Calu3 (cell line): ENCODE data around the gene RAB39A. TPM values are rescaled to one million over a fixed set of nuclear protein-coding genes. Genes with fewer than 3 reads are reported as not detected.

Experiments
- BruUV-seq: library from RNA; stranded (reverse); fragments of 400-500 nt; replicated peaks from 2 replicates; lab custom pipeline; 2021; lab: Mats Ljungman, UMichigan
- CTCF ChIA-PET: fragments of 300-600 bp; sonication (Branson Sonifier 250); formaldehyde crosslinking; loops from one replicate; lab custom pipeline; 2022; ENCODE audit warnings: antibody characterized with exemption; lab: Charles Lee
- DNase-seq: peaks from one replicate; pipeline ENCODE4 v3.0.0; 2022
- H3K27ac Mint-ChIP-seq: one replicate; pipeline ENCODE4 v1.8.0; 2022; ENCODE audit warnings: mixed read lengths; ENCODE audit not compliant: unreplicated experiment
- H3K27me3 Mint-ChIP-seq: one replicate; pipeline ENCODE4 v1.8.0; 2022; ENCODE audit warnings: mixed read lengths; ENCODE audit not compliant: unreplicated experiment
- H3K36me3 Mint-ChIP-seq: one replicate; pipeline ENCODE4 v1.8.0; 2022; ENCODE audit warnings: mild to moderate bottlenecking, moderate library complexity, mixed read lengths; ENCODE audit not compliant: insufficient read depth, unreplicated experiment
- H3K4me1 Mint-ChIP-seq: one replicate; pipeline ENCODE4 v1.8.0; 2022; ENCODE audit warnings: mild to moderate bottlenecking, low read depth, mixed read lengths; ENCODE audit not compliant: unreplicated experiment
- H3K4me3 Mint-ChIP-seq: one replicate; pipeline ENCODE4 v1.8.0; 2022; ENCODE audit warnings: mild to moderate bottlenecking, low read depth, moderate library complexity, mixed read lengths; ENCODE audit not compliant: unreplicated experiment
- H3K9me3 Mint-ChIP-seq: one replicate; pipeline ENCODE4 v1.8.0; 2022; ENCODE audit warnings: low read depth, mixed read lengths; ENCODE audit not compliant: unreplicated experiment
- intact Hi-C: fragments of 100-400 bp; cut with micrococcal nuclease; formaldehyde crosslinking; loops from one replicate; pipeline ENCODE4 v1.10.0; 2022; ENCODE audit not compliant: unreplicated experiment
- total RNA-seq: library from RNA; stranded (reverse); gene quantifications from 2 replicates; pipeline ENCODE4 v1.2.3, GENCODE V29; 2022
- TF ChIP-seq, protein P1 (sequence below): fragments of 200-600 bp; IDR thresholded peaks from one replicate; pipeline ENCODE4 v1.8.0; 2022; ENCODE audit warnings: antibody characterized with exemption; ENCODE audit not compliant: unreplicated experiment

Gene RAB39A
- total RNA-seq, 1 experiment from 2014 or later, result not detected

GRCh38 chr11:108008656-108009496, 80.6 kb downstream of the RAB39A start, which contains the start of gene CUL5:
CUL5 (plus strand) TSS chr11:108008898; CDS start chr11:108009349, 451 bp downstream.
- BruUV-seq, result TSS peak; percentile 90
- peak; percentile 89 for DNase-seq
- intact Hi-C loops, result no loop called here
- CTCF ChIA-PET, result interaction anchor here (0.6 to 0.7 kb wide), 3 partner anchors 110 to 559 kb away, joined by 3 to 6 read pairs (median 3); partner anchors contain the start of gene ATM
- Mint-ChIP-seq H3K27me3 (no peaks in the 10 kb centered on the region), H3K27ac (peak within 1 kb of the TSS; percentile 98), H3K36me3 (peaks cover 20% of the 10 kb centered on the region), H3K4me1 (peaks cover 7% of the 10 kb centered on the region), H3K9me3 (no peaks in the 10 kb centered on the region), H3K4me3 (peak within 1 kb of the TSS; percentile 98)
- TF ChIP-seq, protein P1, sequence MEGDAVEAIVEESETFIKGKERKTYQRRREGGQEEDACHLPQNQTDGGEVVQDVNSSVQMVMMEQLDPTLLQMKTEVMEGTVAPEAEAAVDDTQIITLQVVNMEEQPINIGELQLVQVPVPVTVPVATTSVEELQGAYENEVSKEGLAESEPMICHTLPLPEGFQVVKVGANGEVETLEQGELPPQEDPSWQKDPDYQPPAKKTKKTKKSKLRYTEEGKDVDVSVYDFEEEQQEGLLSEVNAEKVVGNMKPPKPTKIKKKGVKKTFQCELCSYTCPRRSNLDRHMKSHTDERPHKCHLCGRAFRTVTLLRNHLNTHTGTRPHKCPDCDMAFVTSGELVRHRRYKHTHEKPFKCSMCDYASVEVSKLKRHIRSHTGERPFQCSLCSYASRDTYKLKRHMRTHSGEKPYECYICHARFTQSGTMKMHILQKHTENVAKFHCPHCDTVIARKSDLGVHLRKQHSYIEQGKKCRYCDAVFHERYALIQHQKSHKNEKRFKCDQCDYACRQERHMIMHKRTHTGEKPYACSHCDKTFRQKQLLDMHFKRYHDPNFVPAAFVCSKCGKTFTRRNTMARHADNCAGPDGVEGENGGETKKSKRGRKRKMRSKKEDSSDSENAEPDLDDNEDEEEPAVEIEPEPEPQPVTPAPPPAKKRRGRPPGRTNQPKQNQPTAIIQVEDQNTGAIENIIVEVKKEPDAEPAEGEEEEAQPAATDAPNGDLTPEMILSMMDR, result peak; percentile 54

GRCh38 chr11:108009497-108010370, 81.5 kb downstream of the RAB39A start:
- no peak for DNase-seq
- H3K27me3 Mint-ChIP-seq, result no peaks in the 10 kb centered on the region
- no peaks in the 10 kb centered on the region for H3K9me3 Mint-ChIP-seq
- TF ChIP-seq, protein P1, result no peak
- peak overlapping the region; percentile 98 for H3K4me3 Mint-ChIP-seq
- intact Hi-C loops, result no loop called here
- BruUV-seq, result TSS peak; percentile 57
- peaks cover 4% of the 10 kb centered on the region for H3K4me1 Mint-ChIP-seq
- peaks cover 20% of the 10 kb centered on the region for H3K36me3 Mint-ChIP-seq
- H3K27ac Mint-ChIP-seq, result peak overlapping the region; percentile 98
- CTCF ChIA-PET, result no interaction called here

GRCh38 chr11:108012139-108012725, 84.0 kb downstream of the RAB39A start:
- Mint-ChIP-seq H3K36me3 (peaks cover 20% of the 10 kb centered on the region), H3K4me1 (no peaks in the 10 kb centered on the region), H3K9me3 (no peaks in the 10 kb centered on the region), H3K27me3 (no peaks in the 10 kb centered on the region), H3K27ac (no peak overlapping the region), H3K4me3 (no peak overlapping the region)
- CTCF ChIA-PET, result interaction anchor here (0.7 kb wide), 2 partner anchors 62 to 212 kb away, joined by 3 to 4 read pairs; no protein-coding TSS in a partner anchor
- BruUV-seq, result no TSS peak
- intact Hi-C loops, result no loop called here
- TF ChIP-seq, protein P1, result no peak
- DNase-seq, result no peak

Other genes with a start within 250 kb of the RAB39A start
- gene SLN, start 216.4 kb upstream of the RAB39A start, total RNA-seq, result not detected in 2 replicates
- 24.4 and 34.5 TPM in 2 replicates for gene SLC35F2, start 69.7 kb upstream of the RAB39A start, total RNA-seq
- gene CUL5, start 80.5 kb downstream of the RAB39A start, total RNA-seq, result 17.2 and 19.4 TPM in 2 replicates
- gene ACAT1, start 193.1 kb downstream of the RAB39A start, total RNA-seq, result 37.2 and 38.3 TPM in 2 replicates